SK-N-SH treated with all-trans-retinoic acid at 6 μM for 48 hours (cell line): ENCODE measurements around the gene TBATA.

Experiments used
- ARNTL ChIP-seq: fragments of 450-650 bp; formaldehyde crosslinking; IDR thresholded peaks from 2 replicates; pipeline ENCODE4 v1.5.0; 2020; ENCODE audit warnings: low read depth, mild to moderate bottlenecking, moderate library complexity, borderline replicate concordance
- CREB5 ChIP-seq: fragments of 250-450 bp; sonication (Bioruptor Pico); IDR thresholded peaks from 2 replicates; pipeline ENCODE4 v1.5.1; 2020; ENCODE audit warnings: low read depth, mild to moderate bottlenecking, moderate library complexity
- CSRNP3 ChIP-seq: fragments of 250-450 bp; sonication (Bioruptor Pico); IDR thresholded peaks from 2 replicates; pipeline ENCODE4 v1.5.1; 2021; ENCODE audit warnings: mild to moderate bottlenecking, moderate library complexity
- PATZ1 ChIP-seq: fragments of 250-450 bp; sonication (Bioruptor Pico); IDR thresholded peaks from 2 replicates; pipeline ENCODE4 v1.8.0; 2020; ENCODE audit warnings: mild to moderate bottlenecking, moderate library complexity, borderline replicate concordance
- RARB ChIP-seq: fragments of 250-450 bp; sonication (Bioruptor Pico); IDR thresholded peaks from 2 replicates; pipeline ENCODE4 v1.8.0; 2021; ENCODE audit warnings: mild to moderate bottlenecking, moderate library complexity
- TCF4 ChIP-seq: fragments of 250-450 bp; sonication (Bioruptor Pico); IDR thresholded peaks from 2 replicates; pipeline ENCODE4 v1.8.0; 2021; ENCODE audit warnings: mild to moderate bottlenecking, moderate library complexity, borderline replicate concordance
- TOX ChIP-seq: fragments of 250-450 bp; sonication (Bioruptor Pico); IDR thresholded peaks from 2 replicates; pipeline ENCODE4 v1.8.0; 2021; ENCODE audit warnings: mild to moderate bottlenecking, moderate library complexity, borderline replicate concordance
- ZNF565 ChIP-seq: fragments of 450-650 bp; formaldehyde crosslinking; conservative IDR thresholded peaks from 2 replicates; pipeline ENCODE4 v1.5.0; 2020; ENCODE audit warnings: low read depth, mild to moderate bottlenecking, moderate library complexity
- ZNF70 ChIP-seq: fragments of 450-650 bp; formaldehyde crosslinking; IDR thresholded peaks from 2 replicates; pipeline ENCODE4 v1.5.0; 2020; ENCODE audit warnings: mild to moderate bottlenecking, moderate library complexity
- ZNF8 ChIP-seq: fragments of 450-650 bp; formaldehyde crosslinking; IDR thresholded peaks from 2 replicates; pipeline ENCODE4 v1.5.0; 2020; ENCODE audit warnings: mild to moderate bottlenecking, moderate library complexity

- TF ChIP-seq RARB (no peak), TOX (CRISPR knock-in tag) (no peak), ZNF565 (CRISPR knock-in tag) (no peak), ARNTL (CRISPR knock-in tag) (no peak), CSRNP3 (CRISPR knock-in tag) (no peak), TCF4 (CRISPR knock-in tag) (no peak), ZNF8 (CRISPR knock-in tag) (no peak), PATZ1 (CRISPR knock-in tag) (no peak), ZNF70 (no peak), CREB5 (no peak)
These were observed 21.7 kb upstream of the TBATA start for GRCh38 chr10:70806841-70807240.
